ENCODE results near the gene CEACAM16. TPM values are rescaled to one million over a fixed set of nuclear protein-coding genes. Genes with fewer than 3 reads are reported as not detected.

Gene CEACAM16
- polyA plus RNA-seq, 1 donor from 2014 or later = not detected

DNA sequence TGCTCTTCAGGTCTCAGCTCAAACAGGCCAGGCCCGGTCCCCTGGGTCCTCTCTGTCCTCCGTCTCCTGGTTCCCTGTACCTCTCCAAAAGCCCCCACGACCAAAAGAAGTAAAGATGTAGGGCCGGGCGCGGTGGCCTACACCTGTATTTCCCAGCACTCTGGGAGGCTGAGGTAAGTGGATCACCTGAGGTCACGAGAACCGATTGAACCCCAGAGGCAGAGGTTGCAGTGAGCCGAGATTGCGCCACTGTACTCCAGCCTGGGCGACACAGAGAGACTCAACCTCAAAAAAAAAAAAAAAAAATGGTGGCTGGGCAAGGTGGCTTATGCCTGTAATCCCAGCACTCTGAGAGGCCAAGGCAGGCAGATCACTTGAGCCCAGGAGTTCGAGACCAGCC is 27.5 kb downstream of the CEACAM16 start:
- Histone ChIP-seq H3K9me2 (ENCODE audit: insufficient read depth, low read length) (no peaks in the 10 kb centered on the region), H3K27ac (ENCODE audit: low read length) (no peak overlapping the region), H4K20me1 (ENCODE audit: insufficient read depth) (no peaks in the 10 kb centered on the region), H3K4me3 (ENCODE audit: low read length) (no peak overlapping the region), H3F3A (ENCODE audit: insufficient read depth, low read length, poor library complexity, severe bottlenecking) (no peaks in the 10 kb centered on the region), H3K4me2 (ENCODE audit: low read length) (no peak overlapping the region), H2AFZ (ENCODE audit: low read depth, low read length) (no peak overlapping the region), H3K9ac (ENCODE audit: low read length) (no peak overlapping the region), H3K36me3 (ENCODE audit: insufficient read depth, low read length) (no peaks in the 10 kb centered on the region), H3K79me2 (replicated peaks; ENCODE audit: insufficient read depth, low read length) (no peaks in the 10 kb centered on the region), H3K9me3 (ENCODE audit: low read length) (no peaks in the 10 kb centered on the region), H3K27me3 (ENCODE audit: insufficient read depth, low read depth, low read length) (no peaks in the 10 kb centered on the region)
- TF ChIP-seq, protein P1, sequence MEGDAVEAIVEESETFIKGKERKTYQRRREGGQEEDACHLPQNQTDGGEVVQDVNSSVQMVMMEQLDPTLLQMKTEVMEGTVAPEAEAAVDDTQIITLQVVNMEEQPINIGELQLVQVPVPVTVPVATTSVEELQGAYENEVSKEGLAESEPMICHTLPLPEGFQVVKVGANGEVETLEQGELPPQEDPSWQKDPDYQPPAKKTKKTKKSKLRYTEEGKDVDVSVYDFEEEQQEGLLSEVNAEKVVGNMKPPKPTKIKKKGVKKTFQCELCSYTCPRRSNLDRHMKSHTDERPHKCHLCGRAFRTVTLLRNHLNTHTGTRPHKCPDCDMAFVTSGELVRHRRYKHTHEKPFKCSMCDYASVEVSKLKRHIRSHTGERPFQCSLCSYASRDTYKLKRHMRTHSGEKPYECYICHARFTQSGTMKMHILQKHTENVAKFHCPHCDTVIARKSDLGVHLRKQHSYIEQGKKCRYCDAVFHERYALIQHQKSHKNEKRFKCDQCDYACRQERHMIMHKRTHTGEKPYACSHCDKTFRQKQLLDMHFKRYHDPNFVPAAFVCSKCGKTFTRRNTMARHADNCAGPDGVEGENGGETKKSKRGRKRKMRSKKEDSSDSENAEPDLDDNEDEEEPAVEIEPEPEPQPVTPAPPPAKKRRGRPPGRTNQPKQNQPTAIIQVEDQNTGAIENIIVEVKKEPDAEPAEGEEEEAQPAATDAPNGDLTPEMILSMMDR (IDR thresholded peaks at IDR 0.05; ENCODE audit: poor library complexity, severe bottlenecking) = no peak
- TF ChIP-seq EZH2 (IDR thresholded peaks at IDR 0.05; ENCODE audit: borderline replicate concordance, insufficient read depth, low read length, poor library complexity, severe bottlenecking) (no peak), POLR2AphosphoS5 (IDR thresholded peaks at IDR 0.05) (no peak), MXI1 (conservative IDR thresholded peaks at IDR 0.05; ENCODE audit: poor library complexity, severe bottlenecking) (no peak), EP300 (conservative IDR thresholded peaks at IDR 0.05; ENCODE audit: poor library complexity, severe bottlenecking) (no peak), TAF1 (IDR thresholded peaks at IDR 0.05; ENCODE audit: low read depth) (no peak), RAD21 (conservative IDR thresholded peaks at IDR 0.05) (no peak), SMC3 (conservative IDR thresholded peaks at IDR 0.05; ENCODE audit: poor library complexity) (no peak)
- TF ChIP-seq, protein P2, sequence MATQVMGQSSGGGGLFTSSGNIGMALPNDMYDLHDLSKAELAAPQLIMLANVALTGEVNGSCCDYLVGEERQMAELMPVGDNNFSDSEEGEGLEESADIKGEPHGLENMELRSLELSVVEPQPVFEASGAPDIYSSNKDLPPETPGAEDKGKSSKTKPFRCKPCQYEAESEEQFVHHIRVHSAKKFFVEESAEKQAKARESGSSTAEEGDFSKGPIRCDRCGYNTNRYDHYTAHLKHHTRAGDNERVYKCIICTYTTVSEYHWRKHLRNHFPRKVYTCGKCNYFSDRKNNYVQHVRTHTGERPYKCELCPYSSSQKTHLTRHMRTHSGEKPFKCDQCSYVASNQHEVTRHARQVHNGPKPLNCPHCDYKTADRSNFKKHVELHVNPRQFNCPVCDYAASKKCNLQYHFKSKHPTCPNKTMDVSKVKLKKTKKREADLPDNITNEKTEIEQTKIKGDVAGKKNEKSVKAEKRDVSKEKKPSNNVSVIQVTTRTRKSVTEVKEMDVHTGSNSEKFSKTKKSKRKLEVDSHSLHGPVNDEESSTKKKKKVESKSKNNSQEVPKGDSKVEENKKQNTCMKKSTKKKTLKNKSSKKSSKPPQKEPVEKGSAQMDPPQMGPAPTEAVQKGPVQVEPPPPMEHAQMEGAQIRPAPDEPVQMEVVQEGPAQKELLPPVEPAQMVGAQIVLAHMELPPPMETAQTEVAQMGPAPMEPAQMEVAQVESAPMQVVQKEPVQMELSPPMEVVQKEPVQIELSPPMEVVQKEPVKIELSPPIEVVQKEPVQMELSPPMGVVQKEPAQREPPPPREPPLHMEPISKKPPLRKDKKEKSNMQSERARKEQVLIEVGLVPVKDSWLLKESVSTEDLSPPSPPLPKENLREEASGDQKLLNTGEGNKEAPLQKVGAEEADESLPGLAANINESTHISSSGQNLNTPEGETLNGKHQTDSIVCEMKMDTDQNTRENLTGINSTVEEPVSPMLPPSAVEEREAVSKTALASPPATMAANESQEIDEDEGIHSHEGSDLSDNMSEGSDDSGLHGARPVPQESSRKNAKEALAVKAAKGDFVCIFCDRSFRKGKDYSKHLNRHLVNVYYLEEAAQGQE (IDR thresholded peaks at IDR 0.05; ENCODE audit: borderline replicate concordance) = no peak

DNA sequence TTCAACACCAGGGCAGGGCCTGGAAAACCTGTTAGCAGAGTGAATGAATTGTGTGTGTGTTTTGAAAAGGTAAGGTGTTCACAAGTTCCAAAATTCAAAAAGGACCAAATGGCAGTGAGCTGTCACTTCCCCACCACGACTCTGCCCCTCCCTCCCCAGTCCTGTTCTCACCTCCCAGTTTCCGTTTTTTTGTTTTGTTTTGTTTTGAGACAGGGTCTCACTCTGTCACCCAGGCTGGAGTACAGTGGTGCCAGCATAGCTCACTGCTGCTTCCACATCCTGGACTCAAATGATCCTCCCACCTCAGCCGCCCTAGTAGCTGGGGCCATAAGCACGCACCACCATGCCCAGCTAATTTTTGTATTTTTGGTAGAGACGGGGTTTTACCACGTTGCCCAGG is 29.2 kb downstream of the CEACAM16 start:
- no peaks in the 10 kb centered on the region for H3K79me2 ChIP-seq (replicated peaks; ENCODE audit: insufficient read depth, low read length)
- no peak overlapping the region for H2AFZ ChIP-seq (ENCODE audit: low read depth, low read length)

More for the DNA sequence above, 29.2 kb downstream of the CEACAM16 start:
- H3K9me3 ChIP-seq (ENCODE audit: low read length) = no peaks in the 10 kb centered on the region
- no peaks in the 10 kb centered on the region for H3K36me3 ChIP-seq (ENCODE audit: insufficient read depth, low read length)
- H3K9me2 ChIP-seq (ENCODE audit: insufficient read depth, low read length) = no peaks in the 10 kb centered on the region
- H3K4me2 ChIP-seq (ENCODE audit: low read length) = no peak overlapping the region
- no peak overlapping the region for H3K9ac ChIP-seq (ENCODE audit: low read length)
- H4K20me1 ChIP-seq (ENCODE audit: insufficient read depth) = no peaks in the 10 kb centered on the region
- no peaks in the 10 kb centered on the region for H3F3A ChIP-seq (ENCODE audit: insufficient read depth, low read length, poor library complexity, severe bottlenecking)
- no peaks in the 10 kb centered on the region for H3K27me3 ChIP-seq (ENCODE audit: insufficient read depth, low read depth, low read length)
- TF ChIP-seq RAD21 (conservative IDR thresholded peaks at IDR 0.05) (no peak), EP300 (conservative IDR thresholded peaks at IDR 0.05; ENCODE audit: poor library complexity, severe bottlenecking) (no peak), MXI1 (conservative IDR thresholded peaks at IDR 0.05; ENCODE audit: poor library complexity, severe bottlenecking) (no peak), SMC3 (conservative IDR thresholded peaks at IDR 0.05; ENCODE audit: poor library complexity) (no peak), EZH2 (IDR thresholded peaks at IDR 0.05; ENCODE audit: borderline replicate concordance, insufficient read depth, low read length, poor library complexity, severe bottlenecking) (no peak), TAF1 (IDR thresholded peaks at IDR 0.05; ENCODE audit: low read depth) (no peak), POLR2AphosphoS5 (IDR thresholded peaks at IDR 0.05) (no peak)
- TF ChIP-seq, protein P1 (IDR thresholded peaks at IDR 0.05; ENCODE audit: poor library complexity, severe bottlenecking) = no peak
- TF ChIP-seq, protein P2 (IDR thresholded peaks at IDR 0.05; ENCODE audit: borderline replicate concordance) = no peak
- H3K27ac ChIP-seq (ENCODE audit: low read length) = no peak overlapping the region
- no peak overlapping the region for H3K4me3 ChIP-seq (ENCODE audit: low read length)
